ENCODE results near the gene CCDC92B.

GRCh38 chr17:2758870-2759269 is 9.4 kb upstream of the CCDC92B start:
- TF ChIP-seq, protein P1, sequence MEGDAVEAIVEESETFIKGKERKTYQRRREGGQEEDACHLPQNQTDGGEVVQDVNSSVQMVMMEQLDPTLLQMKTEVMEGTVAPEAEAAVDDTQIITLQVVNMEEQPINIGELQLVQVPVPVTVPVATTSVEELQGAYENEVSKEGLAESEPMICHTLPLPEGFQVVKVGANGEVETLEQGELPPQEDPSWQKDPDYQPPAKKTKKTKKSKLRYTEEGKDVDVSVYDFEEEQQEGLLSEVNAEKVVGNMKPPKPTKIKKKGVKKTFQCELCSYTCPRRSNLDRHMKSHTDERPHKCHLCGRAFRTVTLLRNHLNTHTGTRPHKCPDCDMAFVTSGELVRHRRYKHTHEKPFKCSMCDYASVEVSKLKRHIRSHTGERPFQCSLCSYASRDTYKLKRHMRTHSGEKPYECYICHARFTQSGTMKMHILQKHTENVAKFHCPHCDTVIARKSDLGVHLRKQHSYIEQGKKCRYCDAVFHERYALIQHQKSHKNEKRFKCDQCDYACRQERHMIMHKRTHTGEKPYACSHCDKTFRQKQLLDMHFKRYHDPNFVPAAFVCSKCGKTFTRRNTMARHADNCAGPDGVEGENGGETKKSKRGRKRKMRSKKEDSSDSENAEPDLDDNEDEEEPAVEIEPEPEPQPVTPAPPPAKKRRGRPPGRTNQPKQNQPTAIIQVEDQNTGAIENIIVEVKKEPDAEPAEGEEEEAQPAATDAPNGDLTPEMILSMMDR (IDR thresholded peaks at IDR 0.05), result no peak
- no peak for TF ChIP-seq POLR2A (IDR thresholded peaks at IDR 0.05)
